ENCODE measurements around the gene P2RY13.
A peak's percentile ranks its signal among the peaks of the same experiment; 100 is the strongest.

The P2RY13 gene

GRCh38 chr3:151289445-151289844, 39.9 kb downstream of the P2RY13 start:
- no peak for DNase-seq

DNA sequence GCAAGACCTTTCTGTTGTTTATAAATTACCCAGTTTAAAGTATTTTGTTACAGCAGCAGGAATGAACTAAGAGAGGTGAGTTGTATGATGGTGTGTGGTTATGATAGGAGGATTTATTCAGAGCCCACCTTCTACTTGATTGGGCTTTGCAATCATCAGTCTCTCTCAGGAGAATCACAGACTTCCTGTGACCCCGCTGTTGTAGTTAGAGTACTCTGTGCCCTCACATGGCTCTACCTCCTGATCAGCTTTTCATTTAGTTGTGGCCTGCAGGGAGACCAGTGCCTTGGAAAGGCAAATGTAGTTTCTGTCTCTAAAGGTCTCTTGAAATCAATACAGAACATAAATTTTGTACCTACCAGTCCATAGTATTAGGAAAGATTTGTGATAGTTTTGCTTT, 43.4 kb downstream of the P2RY13 start:
- DNase-seq, result no peak

DNA sequence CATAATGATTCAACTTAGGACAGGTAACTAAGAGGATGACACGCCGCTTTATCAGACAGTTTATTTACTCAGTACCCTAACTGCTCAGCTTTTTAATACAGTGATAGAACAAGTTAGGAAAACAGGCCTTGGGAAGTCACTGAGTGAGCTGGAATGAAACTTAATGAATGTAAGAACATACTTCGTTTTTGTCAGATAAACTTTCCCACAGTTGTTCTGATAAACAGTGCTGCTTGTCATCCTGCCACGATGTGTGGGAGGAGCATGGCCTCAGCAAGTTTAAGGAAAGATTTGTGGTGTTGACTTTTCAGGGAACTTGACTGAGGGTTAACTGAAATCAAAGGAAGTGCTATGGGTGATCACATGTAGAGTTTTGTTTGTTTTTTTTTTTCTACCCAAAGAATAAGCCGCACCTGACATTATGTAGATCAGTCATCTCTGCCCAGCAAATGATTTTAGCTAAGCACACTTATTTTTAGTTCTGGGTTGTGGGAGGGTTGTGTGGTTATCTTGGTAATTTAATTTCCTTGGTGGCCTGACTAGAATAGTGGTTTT, 45.4 kb downstream of the P2RY13 start:
- DNase-seq, result no peak

GRCh38 chr3:151283387-151283786, 46.0 kb downstream of the P2RY13 start:
- no peak for DNase-seq

- DNase-seq, result peak; percentile 22 to 42
These were observed 46.4 kb downstream of the P2RY13 start for GRCh38 chr3:151282921-151283320.

- DNase-seq, result no peak
These were observed 47.6 kb downstream of the P2RY13 start for GRCh38 chr3:151281671-151282324.

- no peak for DNase-seq
These were observed 51.1 kb downstream of the P2RY13 start, which contains the start of gene P2RY14 for GRCh38 chr3:151278230-151278629. Gene P2RY14 (minus strand): TSS chr3:151278542. CDS start chr3:151214316, 64,226 bp downstream.

GRCh38 chr3:151276687-151277042, 52.7 kb downstream of the P2RY13 start:
- no peak for DNase-seq

All from SHP77 (cell line).